Ectodermal cell (in vitro differentiated cells): ENCODE measurements around the gene GNG3.

Source experiments
- H3K27ac ChIP-seq: 2 replicates; pipeline ENCODE4 v1.7.0; 2013; ENCODE audit warnings: mild to moderate bottlenecking, low read depth, low read length; ENCODE audit not compliant: insufficient read depth, poor library complexity, severe bottlenecking
- H3K27me3 ChIP-seq: 2 replicates; pipeline ENCODE4 v1.7.0; 2013; ENCODE audit warnings: mild to moderate bottlenecking, low read length; ENCODE audit not compliant: insufficient read depth, control insufficient read depth, poor library complexity, severe bottlenecking
- H3K36me3 ChIP-seq: one replicate; pipeline ENCODE4 v1.7.0; 2013; ENCODE audit warnings: low read length; ENCODE audit not compliant: control insufficient read depth, insufficient read depth
- H3K4me1 ChIP-seq: one replicate; pipeline ENCODE4 v1.7.0; 2013; ENCODE audit warnings: low read length; ENCODE audit not compliant: control insufficient read depth, insufficient read depth
- H3K4me3 ChIP-seq: 2 replicates; pipeline ENCODE4 v1.7.0; 2013; ENCODE audit warnings: low read depth, low read length, control low read depth; ENCODE audit not compliant: insufficient read depth
- H3K9me3 ChIP-seq: 2 replicates; pipeline ENCODE4 v1.7.0; 2013; ENCODE audit warnings: mild to moderate bottlenecking, low read length, moderate library complexity; ENCODE audit not compliant: control insufficient read depth
- WGBS, 2 experiments: methylation state at CpG; one replicate each; pipeline ENCODE4 v1.1.7; 2013; ENCODE audit warnings: missing lambda C conversion rate in 2 of 2; 5-methylcytosine and 5-hydroxymethylcytosine counted together

GNG3 gene

DNA sequence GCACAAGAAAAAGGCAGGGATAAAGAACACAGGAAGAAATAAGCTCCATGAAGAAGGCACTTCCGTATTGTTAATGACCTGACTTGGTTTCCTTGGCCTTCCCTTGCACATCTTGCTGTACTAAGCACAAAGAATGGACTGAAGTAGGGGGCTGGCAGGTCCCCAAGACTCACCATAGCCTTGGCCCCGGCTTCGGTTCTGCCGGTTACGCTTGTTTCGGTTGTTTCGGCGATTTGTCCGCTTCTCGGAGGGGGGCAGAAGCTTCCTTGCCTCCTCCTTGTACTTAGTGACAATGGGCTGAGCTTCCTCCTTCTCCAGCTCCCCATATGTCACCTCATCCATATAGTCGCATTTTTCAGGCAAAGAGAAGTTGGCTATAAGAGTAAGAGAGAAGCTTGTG, 9.3 kb downstream of the GNG3 start:
- Histone ChIP-seq H3K9me3 (no peaks in the 10 kb centered on the region), H3K36me3 (peaks cover 76% of the 10 kb centered on the region), H3K27me3 (no peaks in the 10 kb centered on the region), H3K27ac (no peak overlapping the region), H3K4me1 (no peaks in the 10 kb centered on the region), H3K4me3 (no peak overlapping the region)
- WGBS, 2 experiments, result 94 to 95% methylated on average over 10 of the region's 11 CpGs

DNA sequence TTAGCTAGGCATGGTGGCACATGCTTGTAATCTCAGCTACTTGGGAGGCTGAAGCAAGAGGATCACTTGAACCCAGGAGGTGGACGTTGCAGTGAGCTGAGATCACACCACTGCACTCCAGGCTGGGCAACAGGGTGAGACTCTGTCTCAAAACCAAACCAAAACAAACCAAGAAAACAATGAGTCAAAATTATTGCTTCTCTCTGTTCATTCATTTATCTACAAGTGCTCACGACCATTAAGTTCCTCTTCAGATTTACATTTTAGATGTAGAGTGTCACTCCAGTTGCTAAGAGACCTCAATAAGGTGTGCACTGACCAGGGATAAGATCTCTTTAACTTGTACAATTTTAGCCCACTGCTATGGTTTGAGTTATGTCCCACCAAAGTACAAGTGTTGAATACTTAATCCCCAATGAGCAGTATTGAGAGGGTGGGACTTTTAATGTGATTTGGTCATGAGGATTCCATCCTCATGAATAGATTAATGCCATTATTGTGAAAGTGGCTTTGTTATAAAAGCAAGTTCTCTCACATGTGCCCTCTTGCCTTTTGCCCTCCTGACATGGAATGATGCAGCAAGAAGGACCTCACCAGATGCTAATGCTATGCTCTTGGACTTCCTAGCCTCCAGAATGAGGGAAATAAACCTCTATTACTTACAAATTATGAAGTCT, 12.0 kb downstream of the GNG3 start:
- Histone ChIP-seq H3K36me3 (peaks cover 88% of the 10 kb centered on the region), H3K27me3 (no peaks in the 10 kb centered on the region), H3K27ac (no peak overlapping the region), H3K4me3 (no peak overlapping the region), H3K9me3 (no peaks in the 10 kb centered on the region), H3K4me1 (peaks cover 4% of the 10 kb centered on the region)
- WGBS, 2 experiments, result 95 to 96% methylated on average over 2 of the region's 2 CpGs

DNA sequence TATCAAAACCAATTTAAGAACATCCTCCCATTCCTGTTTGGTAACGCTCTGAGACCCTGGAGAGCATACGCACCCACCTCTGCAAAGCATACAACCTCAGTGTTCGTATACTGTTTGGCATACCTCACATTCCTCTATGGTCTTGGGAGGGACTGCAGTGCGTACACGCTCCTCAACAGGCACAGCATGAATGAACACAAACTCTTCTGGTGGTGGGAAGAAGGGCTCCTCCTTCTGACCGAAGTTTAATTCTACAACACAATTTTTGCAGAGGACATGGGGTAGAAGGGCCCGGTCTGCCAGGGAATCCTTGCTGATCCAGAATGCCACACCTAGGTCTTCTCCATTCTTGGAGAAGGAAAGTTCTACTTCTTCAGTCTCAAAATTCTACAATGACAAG, 14.5 kb downstream of the GNG3 start:
- Histone ChIP-seq H3K4me1 (peaks cover 13% of the 10 kb centered on the region), H3K27me3 (no peaks in the 10 kb centered on the region), H3K27ac (no peak overlapping the region), H3K9me3 (no peaks in the 10 kb centered on the region), H3K36me3 (peaks cover 70% of the 10 kb centered on the region), H3K4me3 (no peak overlapping the region)
- WGBS, 2 experiments, result 89 to 93% methylated on average over 7 of the region's 7 CpGs

DNA sequence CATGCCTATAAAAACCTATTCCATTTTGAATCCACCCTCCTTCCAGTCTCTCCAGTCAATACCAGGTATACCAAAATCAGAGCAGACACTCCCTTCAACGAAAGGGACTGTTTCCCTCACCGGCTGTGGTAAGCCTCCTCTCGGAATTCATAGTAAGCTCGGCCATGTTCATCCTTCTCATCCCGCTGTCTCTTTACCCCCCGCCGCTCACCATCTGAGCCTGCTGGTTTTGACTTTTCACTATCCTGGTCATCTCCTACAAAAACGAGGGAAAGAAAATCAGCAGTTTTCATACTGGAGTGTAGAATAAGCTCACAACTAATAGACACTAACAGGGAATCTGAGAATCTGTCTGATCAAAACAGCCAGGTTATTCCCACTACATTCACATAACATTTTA, 16.7 kb downstream of the GNG3 start:
- Histone ChIP-seq H3K4me1 (peaks cover 13% of the 10 kb centered on the region), H3K36me3 (peaks cover 50% of the 10 kb centered on the region), H3K27me3 (no peaks in the 10 kb centered on the region), H3K9me3 (no peaks in the 10 kb centered on the region), H3K4me3 (no peak overlapping the region), H3K27ac (no peak overlapping the region)
- WGBS, 2 experiments, result 79 to 82% methylated on average over 8 of the region's 8 CpGs

DNA sequence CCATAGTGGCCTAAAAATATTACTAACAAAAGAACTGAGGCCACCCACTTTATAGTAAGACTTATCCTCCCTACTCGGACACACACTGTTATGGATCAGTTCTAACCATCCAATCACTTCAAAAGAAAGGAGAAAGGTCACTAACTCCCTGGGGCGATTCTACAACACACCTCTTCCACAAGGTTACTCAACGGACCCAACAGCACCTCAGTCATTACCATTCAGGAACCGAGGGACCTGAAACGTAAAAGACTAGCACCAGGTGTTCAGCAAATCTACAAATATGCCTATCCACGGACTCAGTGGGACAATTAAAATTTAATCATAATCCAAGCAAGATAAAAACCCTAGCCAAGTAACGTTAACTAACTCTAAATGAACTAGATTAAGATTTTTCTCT, 18.2 kb downstream of the GNG3 start:
- Histone ChIP-seq H3K27ac (no peak overlapping the region), H3K4me1 (peaks cover 18% of the 10 kb centered on the region), H3K27me3 (no peaks in the 10 kb centered on the region), H3K9me3 (no peaks in the 10 kb centered on the region), H3K4me3 (peak overlapping the region; percentile 90), H3K36me3 (peaks cover 38% of the 10 kb centered on the region)
- WGBS, 2 experiments, result 2 to 3% methylated on average over 7 of the region's 7 CpGs

DNA sequence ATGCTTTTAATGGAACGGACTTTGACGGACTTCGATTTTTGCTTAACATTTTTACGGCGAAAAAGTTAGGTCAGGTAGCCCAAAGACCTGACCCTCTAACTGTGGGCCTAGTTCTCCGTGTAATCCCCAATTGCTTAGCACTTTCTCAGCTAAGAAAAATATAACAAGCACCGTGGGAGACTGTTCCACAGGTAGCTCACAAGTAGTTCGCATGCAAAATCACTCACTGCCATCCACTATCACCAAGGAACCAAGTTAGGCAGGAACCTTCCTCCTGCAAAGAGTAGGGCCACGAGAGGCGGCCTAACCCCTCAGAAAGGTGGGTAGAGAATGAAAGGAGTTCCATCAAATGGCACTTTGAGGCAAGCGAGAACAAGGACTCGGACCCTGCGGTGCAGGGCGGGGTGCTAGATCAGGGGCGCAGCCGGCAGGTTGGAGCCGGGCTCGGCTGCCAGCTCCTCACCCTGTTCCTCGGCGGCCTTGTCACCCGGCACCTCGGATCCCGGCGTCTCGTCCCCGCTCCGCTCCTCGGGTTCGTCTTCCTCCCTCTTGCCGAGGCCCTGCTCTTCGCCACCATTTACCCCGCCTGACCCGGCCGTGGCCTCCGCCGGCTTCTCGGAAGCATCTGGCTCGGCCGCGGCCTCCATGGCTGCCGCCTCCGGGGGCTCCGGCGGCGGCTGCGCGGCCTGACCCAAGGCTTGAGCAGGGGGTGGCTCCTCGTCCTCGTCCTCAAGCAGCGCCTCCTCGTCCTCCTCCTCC, 18.9 kb downstream of the GNG3 start:
- H3K4me1 ChIP-seq, result peaks cover 18% of the 10 kb centered on the region
- H3K9me3 ChIP-seq, result no peaks in the 10 kb centered on the region
- H3K27me3 ChIP-seq, result no peaks in the 10 kb centered on the region
- 1% methylated on average over 51 of the region's 51 CpGs for WGBS, 2 experiments
- H3K27ac ChIP-seq, result peak overlapping the region; percentile 95
- peak overlapping the region; percentile 90 for H3K4me3 ChIP-seq
- peaks cover 34% of the 10 kb centered on the region for H3K36me3 ChIP-seq

DNA sequence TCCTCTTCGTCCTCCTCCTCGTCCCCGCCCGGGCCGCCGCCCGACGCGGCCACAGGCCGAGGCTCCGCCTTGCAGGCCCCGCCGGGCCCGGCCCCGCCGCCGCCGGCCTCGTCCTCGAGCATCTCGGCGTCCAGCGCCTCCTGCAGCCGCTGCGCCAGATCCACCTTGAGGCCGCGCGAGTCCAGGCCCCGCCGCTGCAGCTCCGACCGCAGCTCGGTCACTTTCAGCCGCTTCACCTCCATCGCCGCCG, 19.4 kb downstream of the GNG3 start:
- WGBS, 2 experiments, result 0% methylated on average over 37 of the region's 37 CpGs
- H3K4me3 ChIP-seq, result peak overlapping the region; percentile 90
- H3K9me3 ChIP-seq, result no peaks in the 10 kb centered on the region
- H3K27me3 ChIP-seq, result no peaks in the 10 kb centered on the region
- peaks cover 31% of the 10 kb centered on the region for H3K36me3 ChIP-seq
- peaks cover 18% of the 10 kb centered on the region for H3K4me1 ChIP-seq
- H3K27ac ChIP-seq, result peak overlapping the region; percentile 95

DNA sequence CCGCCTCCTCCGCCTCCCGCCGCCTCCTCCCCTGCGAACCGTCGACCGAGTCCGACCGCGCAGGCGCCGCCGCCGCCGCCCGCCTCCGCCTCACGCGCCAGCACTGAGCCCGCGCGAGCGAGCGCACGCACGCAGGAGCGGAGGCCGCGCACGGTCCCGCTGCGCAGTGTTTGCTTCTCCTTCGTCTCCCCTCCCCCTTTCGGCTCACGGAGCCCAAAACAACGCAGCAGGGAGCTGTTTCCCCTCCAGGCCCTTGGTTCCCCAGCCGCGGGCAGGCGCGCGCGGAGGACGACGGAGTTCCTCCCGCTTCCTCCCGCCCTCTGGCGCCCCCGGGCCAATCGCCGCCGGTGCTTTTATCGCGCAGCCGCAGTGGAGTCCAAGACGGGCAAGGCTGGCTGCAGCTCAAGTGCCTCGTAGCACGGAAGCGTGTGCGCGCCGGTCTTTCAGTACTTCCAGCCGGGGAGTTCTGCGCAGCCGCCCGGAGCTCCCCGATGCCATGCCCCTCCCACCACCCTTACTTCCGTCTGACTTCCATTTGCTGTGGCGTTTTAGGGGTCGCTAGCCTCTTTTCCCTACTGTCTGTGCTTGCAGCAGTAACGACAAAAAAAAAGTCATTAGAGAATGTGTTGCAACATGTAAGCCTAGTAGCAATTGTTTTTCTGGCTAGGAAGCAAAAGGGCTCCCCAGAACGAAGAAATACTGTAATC, 19.8 kb downstream of the GNG3 start, which contains the start of gene HNRNPUL2:
TSS of gene HNRNPUL2 (minus strand) at position 293 of the 707 bp plus-strand sequence. CDS start 301 bp downstream, outside the sequence.
- 0% methylated on average over 72 of the region's 72 CpGs for WGBS, 2 experiments
- H3K36me3 ChIP-seq, result peaks cover 26% of the 10 kb centered on the region
- H3K9me3 ChIP-seq, result no peaks in the 10 kb centered on the region
- peaks cover 18% of the 10 kb centered on the region for H3K4me1 ChIP-seq
- H3K4me3 ChIP-seq, result peak within 1 kb of the TSS; percentile 90
- H3K27me3 ChIP-seq, result no peaks in the 10 kb centered on the region
- peak within 1 kb of the TSS; percentile 95 for H3K27ac ChIP-seq

DNA sequence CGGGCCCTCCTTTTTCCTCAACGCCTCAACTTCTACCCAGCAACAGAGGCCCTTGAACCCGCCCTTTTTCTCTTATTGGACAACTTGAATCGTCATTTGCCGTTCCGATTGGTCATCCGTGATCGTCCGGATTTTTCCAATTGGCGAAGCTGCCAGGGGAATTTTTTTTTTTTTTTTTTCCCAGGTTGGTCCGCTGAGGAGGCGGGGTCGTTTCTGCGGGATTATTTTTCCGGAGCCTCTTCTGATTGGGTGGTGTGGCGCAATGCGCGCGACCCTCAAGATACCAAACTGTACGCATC, 20.3 kb downstream of the GNG3 start:
- WGBS, 2 experiments, result 0% methylated on average over 20 of the region's 20 CpGs
- Histone ChIP-seq H3K36me3 (peaks cover 21% of the 10 kb centered on the region), H3K27me3 (no peaks in the 10 kb centered on the region), H3K9me3 (no peaks in the 10 kb centered on the region), H3K27ac (peak overlapping the region; percentile 95), H3K4me1 (peaks cover 18% of the 10 kb centered on the region), H3K4me3 (peak overlapping the region; percentile 90)

DNA sequence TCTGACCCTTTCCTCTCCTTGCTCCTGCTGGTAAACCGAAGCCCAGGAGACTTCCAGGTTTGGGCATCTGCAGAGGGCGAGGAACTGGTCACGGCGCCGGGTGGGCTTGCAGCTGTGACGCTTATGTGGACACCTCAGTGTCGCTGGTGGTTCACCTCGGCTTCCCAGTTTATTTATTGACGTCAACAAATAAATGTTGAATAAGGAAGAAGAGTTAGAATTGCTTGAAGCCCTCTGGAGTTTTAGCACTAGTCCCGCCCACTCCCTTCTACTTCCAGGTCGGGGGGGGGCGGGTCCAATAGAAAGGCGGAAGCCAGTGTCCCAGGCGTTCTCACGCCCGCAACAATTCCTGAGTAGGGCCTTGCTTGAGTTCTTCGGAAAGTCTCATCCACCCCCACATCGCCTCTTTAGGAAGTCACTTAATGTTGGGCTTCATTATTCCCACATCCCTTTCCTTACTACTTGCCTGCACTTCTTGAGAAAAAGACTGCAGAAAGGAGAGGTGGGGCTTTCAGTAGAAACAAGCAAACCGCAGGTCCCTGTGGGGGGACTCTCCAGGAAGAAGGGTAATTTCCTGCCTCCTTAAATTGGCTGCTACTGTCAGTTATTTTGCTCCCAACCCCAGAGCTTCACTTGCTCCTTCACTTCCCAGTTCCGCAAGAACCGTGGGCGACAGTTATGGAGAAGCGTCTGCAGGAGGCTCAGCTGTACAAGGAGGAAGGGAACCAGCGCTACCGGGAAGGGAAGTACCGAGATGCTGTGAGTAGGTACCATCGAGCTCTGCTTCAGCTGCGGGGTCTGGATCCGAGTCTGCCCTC, 20.9 kb downstream of the GNG3 start, which contains the start of gene TTC9C:
TSS of gene TTC9C (plus strand) at position 316 of the 818 bp plus-strand sequence. CDS start at position 679, 363 bp downstream.
- Histone ChIP-seq H3K9me3 (no peaks in the 10 kb centered on the region), H3K4me1 (peaks cover 18% of the 10 kb centered on the region), H3K27me3 (no peaks in the 10 kb centered on the region), H3K36me3 (peaks cover 20% of the 10 kb centered on the region), H3K27ac (peak within 1 kb of the TSS; percentile 95), H3K4me3 (peak within 1 kb of the TSS; percentile 90)
- WGBS, 2 experiments, result 0% methylated on average over 29 of the region's 29 CpGs
